PC-3 (cell line): ENCODE measurements around the gene MSANTD7. TPM values are rescaled to one million over a fixed set of nuclear protein-coding genes. Genes with fewer than 3 reads are reported as not detected.

ENCODE experiments used
- ATAC-seq: fragments of 200-7000 bp; cut with Tn5 transposase; 2 replicates; pipeline ENCODE4 v1.9.1; 2020; ENCODE audit warnings: mild to moderate bottlenecking, moderate library complexity
- BruUV-seq: library from RNA; stranded (reverse); fragments of 400-500 nt; replicated peaks from 2 replicates; lab custom pipeline; 2021; lab: Mats Ljungman, UMichigan
- CTCF ChIA-PET: fragments of 300-600 bp; sonication (Branson Sonifier 250); formaldehyde crosslinking; loops from one replicate; lab custom pipeline; 2022; ENCODE audit warnings: antibody characterized with exemption; lab: Charles Lee
- POLR2A ChIA-PET: fragments of 300-600 bp; sonication (Branson Sonifier 250); formaldehyde crosslinking; loops from one replicate; lab custom pipeline; 2022; ENCODE audit warnings: antibody characterized with exemption; ENCODE audit not compliant: unreplicated experiment; lab: Charles Lee
- DNase-seq: peaks from one replicate; pipeline ENCODE4 v3.0.0-alpha.2; 2015
- H2AFZ ChIP-seq: fragments of 300-600 bp; sonication (generic); 2 replicates; pipeline ENCODE4 v1.6.0; 2016; ENCODE audit warnings: antibody characterized with exemption, low read length
- H3F3A ChIP-seq: fragments of 300-600 bp; sonication (generic); one replicate; pipeline ENCODE4 v1.6.0; 2017; ENCODE audit warnings: antibody characterized with exemption, low read length, control low read depth, mild to moderate bottlenecking; ENCODE audit not compliant: unreplicated experiment
- H3K27ac ChIP-seq: fragments of 300-600 bp; sonication (generic); 2 replicates; pipeline ENCODE4 v1.5.1; 2016; ENCODE audit warnings: mild to moderate bottlenecking, low read length
- H3K27me3 ChIP-seq: fragments of 300-600 bp; sonication (generic); 2 replicates; pipeline ENCODE4 v1.6.1; 2016; ENCODE audit warnings: low read length, mixed read lengths
- H3K36me3 ChIP-seq: fragments of 300-600 bp; sonication (generic); 2 replicates; pipeline ENCODE4 v1.6.1; 2016; ENCODE audit warnings: low read depth, mixed run types, low read length, mixed read lengths
- H3K4me1 ChIP-seq: fragments of 300-600 bp; sonication (generic); 2 replicates; pipeline ENCODE4 v1.5.1; 2016; ENCODE audit warnings: low read length; ENCODE audit not compliant: insufficient read depth
- H3K4me2 ChIP-seq: fragments of 300-600 bp; sonication (generic); 2 replicates; pipeline ENCODE4 v1.6.0; 2016; ENCODE audit warnings: low read length
- H3K4me3 ChIP-seq: fragments of 300-600 bp; sonication (generic); 2 replicates; pipeline ENCODE4 v1.5.1; 2016; ENCODE audit warnings: mild to moderate bottlenecking, low read length, mixed read lengths
- H3K79me2 ChIP-seq: fragments of 300-600 bp; sonication (generic); 2 replicates; pipeline ENCODE4 v1.6.1; 2017; ENCODE audit warnings: low read length, mixed read lengths
- H3K9ac ChIP-seq: fragments of 300-600 bp; sonication (generic); 2 replicates; pipeline ENCODE4 v1.6.0; 2016; ENCODE audit warnings: mild to moderate bottlenecking, low read length
- H3K9me2 ChIP-seq: fragments of 300-600 bp; sonication (generic); replicated peaks from 2 replicates; pipeline ENCODE4 v1.6.1; 2016; ENCODE audit warnings: mixed run types, low read length, mixed read lengths
- H3K9me3 ChIP-seq: fragments of 300-600 bp; sonication (generic); 2 replicates; pipeline ENCODE4 v1.6.1; 2016; ENCODE audit warnings: low read length, mixed read lengths
- H4K20me1 ChIP-seq: fragments of 300-600 bp; sonication (generic); 2 replicates; pipeline ENCODE4 v1.6.1; 2016; ENCODE audit warnings: low read length, mixed read lengths
- CTCF ChIP-seq: fragments of 300-600 bp; sonication (generic); conservative IDR thresholded peaks from 2 replicates; pipeline ENCODE4 v1.5.1; 2017; ENCODE audit warnings: antibody characterized with exemption, low read depth, mild to moderate bottlenecking, low read length
- EZH2 ChIP-seq: fragments of 300-600 bp; sonication (generic); IDR thresholded peaks from one replicate; pipeline ENCODE4 v1.6.1; 2017; ENCODE audit warnings: antibody characterized with exemption, mild to moderate bottlenecking, low read length; ENCODE audit not compliant: unreplicated experiment
- EZH2phosphoT487 ChIP-seq: fragments of 300-600 bp; sonication (generic); IDR thresholded peaks from 2 replicates; pipeline ENCODE4 v1.6.1; 2018; ENCODE audit warnings: mild to moderate bottlenecking, antibody characterized with exemption, low read length, borderline replicate concordance
- intact Hi-C: fragments of 100-400 bp; cut with micrococcal nuclease; formaldehyde crosslinking; loops from 2 replicates; pipeline ENCODE4 v1.9.0; 2023
- total RNA-seq: library from RNA; depleted of rRNA; stranded (reverse); fragments of >200 nt; gene quantifications from 2 replicates; pipeline ENCODE4 v1.2.3, GENCODE V29; 2014

The MSANTD7 gene
- total RNA-seq, 1 experiment from 2014 or later = 10.7 TPM

- Histone ChIP-seq H4K20me1 (no peaks in the 10 kb centered on the region), H3K9ac (no peak overlapping the region), H3K79me2 (no peaks in the 10 kb centered on the region), H3K4me3 (no peak overlapping the region), H3K27me3 (no peaks in the 10 kb centered on the region), H3K4me2 (no peak overlapping the region), H3F3A (no peaks in the 10 kb centered on the region), H3K9me3 (no peaks in the 10 kb centered on the region), H3K4me1 (no peaks in the 10 kb centered on the region), H2AFZ (no peak overlapping the region), H3K36me3 (0 out of 2 replicates have a peak, but pooled peaks cover 4% of the 10 kb centered on the region), H3K27ac (no peak overlapping the region), H3K9me2 (no peaks in the 10 kb centered on the region)
- ATAC-seq (no peak), DNase-seq (no peak)
- intact Hi-C loops = no loop called here
- POLR2A ChIA-PET = no interaction called here
- TF ChIP-seq EZH2 (no peak), CTCF (no peak), EZH2phosphoT487 (no peak)
- BruUV-seq = no TSS peak
- CTCF ChIA-PET = no interaction called here
These were observed 14.1 kb downstream of the MSANTD7 start for GRCh38 chr10:14852236-14852635.

DNA sequence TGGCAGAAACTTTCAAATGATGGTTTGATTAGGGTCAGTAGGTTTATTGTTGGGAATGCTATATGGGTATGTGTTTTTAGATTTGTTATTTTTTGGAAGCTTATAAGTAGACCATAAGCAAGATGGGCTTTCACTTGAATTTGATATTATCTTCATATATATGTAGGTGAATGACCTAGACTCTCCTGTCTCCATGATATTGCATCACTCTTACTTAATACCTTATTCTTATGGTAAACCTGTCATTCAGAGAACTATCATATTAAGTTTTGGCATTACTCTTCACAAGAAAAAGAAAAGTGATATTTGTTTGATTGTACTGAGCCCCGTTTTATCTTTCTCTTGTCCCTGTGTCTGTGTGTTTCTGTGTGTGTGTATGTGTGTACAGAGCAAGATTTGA, 17.3 kb downstream of the MSANTD7 start:
- CTCF ChIA-PET = no interaction called here
- BruUV-seq = no TSS peak
- intact Hi-C loops = no loop called here

More for the DNA sequence above, 17.3 kb downstream of the MSANTD7 start:
- POLR2A ChIA-PET = no interaction called here
- no peak for ATAC-seq
- no peak for DNase-seq
- Histone ChIP-seq H3K36me3 (no peaks in the 10 kb centered on the region), H2AFZ (no peak overlapping the region), H3K9ac (no peak overlapping the region), H3F3A (no peaks in the 10 kb centered on the region), H4K20me1 (no peaks in the 10 kb centered on the region), H3K4me1 (no peaks in the 10 kb centered on the region), H3K4me3 (no peak overlapping the region), H3K27me3 (no peaks in the 10 kb centered on the region), H3K4me2 (no peak overlapping the region), H3K9me2 (no peaks in the 10 kb centered on the region), H3K79me2 (no peaks in the 10 kb centered on the region), H3K9me3 (no peaks in the 10 kb centered on the region), H3K27ac (no peak overlapping the region)
- no peak for TF ChIP-seq CTCF
- TF ChIP-seq EZH2 = no peak
- no peak for TF ChIP-seq EZH2phosphoT487
